SH-SY5Y (cell line): ENCODE measurements around the gene RNU6-8.

Experiments
- GATA2 ChIP-seq: IDR thresholded peaks from 2 replicates; pipeline ENCODE4 v1.6.1; 2011; ENCODE audit warnings: mild to moderate bottlenecking, low read depth, low read length
- GATA3 ChIP-seq: IDR thresholded peaks from 2 replicates; pipeline ENCODE4 v1.6.1; 2011; ENCODE audit warnings: low read depth, mild to moderate bottlenecking, low read length, moderate library complexity

DNA sequence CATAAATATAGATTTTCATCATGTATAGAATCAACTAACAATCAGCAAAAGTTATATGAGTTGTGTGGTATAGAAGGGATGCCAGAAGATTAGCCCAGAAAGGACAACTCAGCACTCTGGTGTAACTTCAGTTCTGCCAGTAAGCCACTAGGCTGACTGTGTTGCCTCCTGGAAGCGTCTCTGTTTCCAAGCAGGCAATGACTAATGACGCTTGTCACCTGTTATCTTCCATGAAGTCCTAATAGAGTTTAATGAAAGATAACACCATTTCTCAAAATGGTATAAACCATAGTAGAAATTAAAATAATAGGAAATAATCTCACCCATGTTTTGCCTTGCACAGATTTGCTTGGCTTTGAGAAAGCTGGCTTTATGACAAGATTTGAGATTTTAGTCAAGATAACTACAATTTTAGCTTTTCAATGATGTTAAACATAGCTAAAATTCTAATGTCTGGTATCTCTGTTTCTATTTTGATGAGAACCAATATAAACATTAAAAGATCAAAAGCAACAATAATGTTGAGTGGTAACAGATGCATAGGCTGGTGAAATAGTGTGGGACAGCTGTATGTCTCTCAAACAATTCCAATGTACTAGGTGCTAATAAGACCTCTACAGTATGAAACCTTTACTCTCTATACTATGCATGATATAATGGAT, 10.2 kb downstream of the RNU6-8 start:
- TF ChIP-seq GATA3 (peak; percentile 79), GATA2 (peak; percentile 72)
